ENCODE data around the gene MVB12B. TPM values are rescaled to one million over a fixed set of nuclear protein-coding genes. Genes with fewer than 3 reads are reported as not detected.

The MVB12B gene
- total and polyA plus RNA-seq, 2 of the 8 experiments (the other 6 are each of a cell fraction or from before 2014, with no cell fraction given): 2.6 to 5.0 TPM

DNA sequence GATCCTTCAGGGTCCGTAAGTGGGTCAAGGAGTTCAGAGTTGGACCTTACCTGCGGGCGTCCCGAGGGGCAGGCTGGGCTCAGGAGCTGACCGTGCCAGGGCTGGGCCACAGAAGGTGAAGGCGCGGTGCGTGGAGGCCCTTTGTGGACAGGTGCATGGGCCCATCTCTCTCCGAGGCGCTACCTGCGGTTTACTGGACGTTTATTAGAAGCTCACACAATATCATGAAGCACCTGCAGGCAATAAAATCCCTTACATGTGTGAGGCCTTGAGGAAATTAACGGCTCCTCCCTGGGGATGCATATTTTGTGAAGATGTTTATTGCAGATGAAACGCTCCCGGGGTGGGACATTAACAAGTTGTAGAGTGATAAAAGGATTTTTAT is 207.3 kb downstream of the MVB12B start (continued):
- TF ChIP-seq, protein P1, sequence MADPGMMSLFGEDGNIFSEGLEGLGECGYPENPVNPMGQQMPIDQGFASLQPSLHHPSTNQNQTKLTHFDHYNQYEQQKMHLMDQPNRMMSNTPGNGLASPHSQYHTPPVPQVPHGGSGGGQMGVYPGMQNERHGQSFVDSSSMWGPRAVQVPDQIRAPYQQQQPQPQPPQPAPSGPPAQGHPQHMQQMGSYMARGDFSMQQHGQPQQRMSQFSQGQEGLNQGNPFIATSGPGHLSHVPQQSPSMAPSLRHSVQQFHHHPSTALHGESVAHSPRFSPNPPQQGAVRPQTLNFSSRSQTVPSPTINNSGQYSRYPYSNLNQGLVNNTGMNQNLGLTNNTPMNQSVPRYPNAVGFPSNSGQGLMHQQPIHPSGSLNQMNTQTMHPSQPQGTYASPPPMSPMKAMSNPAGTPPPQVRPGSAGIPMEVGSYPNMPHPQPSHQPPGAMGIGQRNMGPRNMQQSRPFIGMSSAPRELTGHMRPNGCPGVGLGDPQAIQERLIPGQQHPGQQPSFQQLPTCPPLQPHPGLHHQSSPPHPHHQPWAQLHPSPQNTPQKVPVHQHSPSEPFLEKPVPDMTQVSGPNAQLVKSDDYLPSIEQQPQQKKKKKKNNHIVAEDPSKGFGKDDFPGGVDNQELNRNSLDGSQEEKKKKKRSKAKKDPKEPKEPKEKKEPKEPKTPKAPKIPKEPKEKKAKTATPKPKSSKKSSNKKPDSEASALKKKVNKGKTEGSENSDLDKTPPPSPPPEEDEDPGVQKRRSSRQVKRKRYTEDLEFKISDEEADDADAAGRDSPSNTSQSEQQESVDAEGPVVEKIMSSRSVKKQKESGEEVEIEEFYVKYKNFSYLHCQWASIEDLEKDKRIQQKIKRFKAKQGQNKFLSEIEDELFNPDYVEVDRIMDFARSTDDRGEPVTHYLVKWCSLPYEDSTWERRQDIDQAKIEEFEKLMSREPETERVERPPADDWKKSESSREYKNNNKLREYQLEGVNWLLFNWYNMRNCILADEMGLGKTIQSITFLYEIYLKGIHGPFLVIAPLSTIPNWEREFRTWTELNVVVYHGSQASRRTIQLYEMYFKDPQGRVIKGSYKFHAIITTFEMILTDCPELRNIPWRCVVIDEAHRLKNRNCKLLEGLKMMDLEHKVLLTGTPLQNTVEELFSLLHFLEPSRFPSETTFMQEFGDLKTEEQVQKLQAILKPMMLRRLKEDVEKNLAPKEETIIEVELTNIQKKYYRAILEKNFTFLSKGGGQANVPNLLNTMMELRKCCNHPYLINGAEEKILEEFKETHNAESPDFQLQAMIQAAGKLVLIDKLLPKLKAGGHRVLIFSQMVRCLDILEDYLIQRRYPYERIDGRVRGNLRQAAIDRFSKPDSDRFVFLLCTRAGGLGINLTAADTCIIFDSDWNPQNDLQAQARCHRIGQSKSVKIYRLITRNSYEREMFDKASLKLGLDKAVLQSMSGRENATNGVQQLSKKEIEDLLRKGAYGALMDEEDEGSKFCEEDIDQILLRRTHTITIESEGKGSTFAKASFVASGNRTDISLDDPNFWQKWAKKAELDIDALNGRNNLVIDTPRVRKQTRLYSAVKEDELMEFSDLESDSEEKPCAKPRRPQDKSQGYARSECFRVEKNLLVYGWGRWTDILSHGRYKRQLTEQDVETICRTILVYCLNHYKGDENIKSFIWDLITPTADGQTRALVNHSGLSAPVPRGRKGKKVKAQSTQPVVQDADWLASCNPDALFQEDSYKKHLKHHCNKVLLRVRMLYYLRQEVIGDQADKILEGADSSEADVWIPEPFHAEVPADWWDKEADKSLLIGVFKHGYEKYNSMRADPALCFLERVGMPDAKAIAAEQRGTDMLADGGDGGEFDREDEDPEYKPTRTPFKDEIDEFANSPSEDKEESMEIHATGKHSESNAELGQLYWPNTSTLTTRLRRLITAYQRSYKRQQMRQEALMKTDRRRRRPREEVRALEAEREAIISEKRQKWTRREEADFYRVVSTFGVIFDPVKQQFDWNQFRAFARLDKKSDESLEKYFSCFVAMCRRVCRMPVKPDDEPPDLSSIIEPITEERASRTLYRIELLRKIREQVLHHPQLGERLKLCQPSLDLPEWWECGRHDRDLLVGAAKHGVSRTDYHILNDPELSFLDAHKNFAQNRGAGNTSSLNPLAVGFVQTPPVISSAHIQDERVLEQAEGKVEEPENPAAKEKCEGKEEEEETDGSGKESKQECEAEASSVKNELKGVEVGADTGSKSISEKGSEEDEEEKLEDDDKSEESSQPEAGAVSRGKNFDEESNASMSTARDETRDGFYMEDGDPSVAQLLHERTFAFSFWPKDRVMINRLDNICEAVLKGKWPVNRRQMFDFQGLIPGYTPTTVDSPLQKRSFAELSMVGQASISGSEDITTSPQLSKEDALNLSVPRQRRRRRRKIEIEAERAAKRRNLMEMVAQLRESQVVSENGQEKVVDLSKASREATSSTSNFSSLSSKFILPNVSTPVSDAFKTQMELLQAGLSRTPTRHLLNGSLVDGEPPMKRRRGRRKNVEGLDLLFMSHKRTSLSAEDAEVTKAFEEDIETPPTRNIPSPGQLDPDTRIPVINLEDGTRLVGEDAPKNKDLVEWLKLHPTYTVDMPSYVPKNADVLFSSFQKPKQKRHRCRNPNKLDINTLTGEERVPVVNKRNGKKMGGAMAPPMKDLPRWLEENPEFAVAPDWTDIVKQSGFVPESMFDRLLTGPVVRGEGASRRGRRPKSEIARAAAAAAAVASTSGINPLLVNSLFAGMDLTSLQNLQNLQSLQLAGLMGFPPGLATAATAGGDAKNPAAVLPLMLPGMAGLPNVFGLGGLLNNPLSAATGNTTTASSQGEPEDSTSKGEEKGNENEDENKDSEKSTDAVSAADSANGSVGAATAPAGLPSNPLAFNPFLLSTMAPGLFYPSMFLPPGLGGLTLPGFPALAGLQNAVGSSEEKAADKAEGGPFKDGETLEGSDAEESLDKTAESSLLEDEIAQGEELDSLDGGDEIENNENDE (IDR thresholded peaks at IDR 0.05; ENCODE audit: insufficient replicate concordance, low read length): no peak
- TF ChIP-seq SP1 (IDR thresholded peaks at IDR 0.05; ENCODE audit: low read depth, low read length): no peak
- TF ChIP-seq PHF8 (conservative IDR thresholded peaks at IDR 0.05; ENCODE audit: low read depth, low read length): no peak
- TF ChIP-seq BRCA1 (IDR thresholded peaks at IDR 0.05; ENCODE audit: low read depth, low read length): no peak
- TF ChIP-seq MAFK (IDR thresholded peaks at IDR 0.05; ENCODE audit: low read depth, low read length): no peak
- no peak for TF ChIP-seq YY1 (IDR thresholded peaks at IDR 0.05; ENCODE audit: low read depth, low read length)
- no peak for TF ChIP-seq NRF1 (IDR thresholded peaks at IDR 0.05; ENCODE audit: low read depth, low read length)
